Ishikawa (cell line): ENCODE measurements around the gene NPSR1.

ENCODE experiments used
- CEBPB ChIP-seq: IDR thresholded peaks from 2 replicates; pipeline ENCODE4 v1.6.1; 2012
- CREB1 ChIP-seq: IDR thresholded peaks from 2 replicates; pipeline ENCODE4 v1.6.1; 2012; ENCODE audit warnings: low read depth
- EGR1 ChIP-seq: IDR thresholded peaks from 2 replicates; pipeline ENCODE4 v1.6.1; 2012
- EP300 ChIP-seq: IDR thresholded peaks from 2 replicates; pipeline ENCODE4 v1.6.1; 2012; ENCODE audit warnings: borderline replicate concordance
- FOXM1 ChIP-seq: IDR thresholded peaks from 2 replicates; pipeline ENCODE4 v1.6.1; 2012; ENCODE audit warnings: low read depth, borderline replicate concordance
- NFIC ChIP-seq: IDR thresholded peaks from 2 replicates; pipeline ENCODE4 v1.6.1; 2012
- RAD21 ChIP-seq: IDR thresholded peaks from 2 replicates; pipeline ENCODE4 v1.6.1; 2012; ENCODE audit warnings: low read depth
- REST ChIP-seq: IDR thresholded peaks from 2 replicates; pipeline ENCODE4 v1.6.1; 2012; ENCODE audit warnings: low read depth, mild to moderate bottlenecking
- TAF1 ChIP-seq: IDR thresholded peaks from 2 replicates; pipeline ENCODE4 v1.6.1; 2012; ENCODE audit warnings: low read depth, mild to moderate bottlenecking
- TCF12 ChIP-seq: IDR thresholded peaks from 2 replicates; pipeline ENCODE4 v1.6.1; 2012; ENCODE audit warnings: low read depth
- TEAD4 ChIP-seq: IDR thresholded peaks from 2 replicates; pipeline ENCODE4 v1.6.1; 2012
- USF1 ChIP-seq: IDR thresholded peaks from 2 replicates; pipeline ENCODE4 v1.6.1; 2012
- YY1 ChIP-seq: IDR thresholded peaks from 2 replicates; pipeline ENCODE4 v1.6.1; 2012; ENCODE audit warnings: low read depth
- ZBTB7A ChIP-seq: IDR thresholded peaks from 2 replicates; pipeline ENCODE4 v1.6.1; 2012; ENCODE audit warnings: low read depth
- TF ChIP-seq, protein P1 (sequence below): IDR thresholded peaks from 2 replicates; pipeline ENCODE4 v1.6.1; 2012

NPSR1 gene

GRCh38 chr7:34837801-34838201 lies 179.8 kb downstream of the NPSR1 start:
- TF ChIP-seq TCF12: no peak
- TF ChIP-seq CEBPB: no peak
- TF ChIP-seq EP300: no peak
- no peak for TF ChIP-seq NFIC
- TF ChIP-seq, protein P1, sequence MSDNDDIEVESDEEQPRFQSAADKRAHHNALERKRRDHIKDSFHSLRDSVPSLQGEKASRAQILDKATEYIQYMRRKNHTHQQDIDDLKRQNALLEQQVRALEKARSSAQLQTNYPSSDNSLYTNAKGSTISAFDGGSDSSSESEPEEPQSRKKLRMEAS: no peak
- TF ChIP-seq RAD21: no peak
- TF ChIP-seq TEAD4: no peak
- no peak for TF ChIP-seq REST
- no peak for TF ChIP-seq FOXM1
- TF ChIP-seq CREB1: no peak
- TF ChIP-seq ZBTB7A: no peak
- no peak for TF ChIP-seq USF1
- TF ChIP-seq TAF1: no peak
- no peak for TF ChIP-seq YY1
- TF ChIP-seq EGR1: no peak

DNA sequence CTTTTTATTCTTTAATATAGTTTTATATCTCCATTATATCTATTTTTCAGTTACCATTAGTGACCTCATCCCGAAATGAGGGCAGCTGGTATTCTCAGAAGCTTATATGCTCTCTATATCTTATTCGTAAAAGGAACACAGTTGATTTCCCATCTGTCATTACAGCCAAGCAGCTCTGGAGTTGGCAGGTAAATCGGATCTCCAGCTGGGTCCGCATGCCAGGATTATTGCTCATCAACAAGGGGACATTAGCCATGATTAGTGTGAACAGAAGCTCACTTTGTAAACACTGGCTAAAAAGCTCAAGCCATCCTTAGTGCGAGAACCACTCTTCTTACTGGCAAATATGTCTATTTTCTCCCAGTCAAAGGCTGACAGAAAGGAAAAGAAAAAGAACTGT lies 180.3 kb downstream of the NPSR1 start:
- TF ChIP-seq TEAD4 (peak; percentile 89), RAD21 (no peak), TAF1 (no peak), TCF12 (0 out of 2 replicates have a peak, but pooled peaks have one; percentile 23), NFIC (peak; percentile 85), FOXM1 (no peak), EP300 (peak; percentile 63; the same call in 1 of the 2 replicates), YY1 (no peak), REST (no peak), CEBPB (no peak)

- TF ChIP-seq, protein P1: no peak
- peak; percentile 91 for TF ChIP-seq USF1
Measured at GRCh38 chr7:34839645-34840044, 181.6 kb downstream of the NPSR1 start.

- no peak for TF ChIP-seq RAD21
- no peak for TF ChIP-seq CREB1
- no peak for TF ChIP-seq FOXM1
- no peak for TF ChIP-seq TEAD4
- TF ChIP-seq REST: no peak
- no peak for TF ChIP-seq USF1
- no peak for TF ChIP-seq EGR1
- TF ChIP-seq EP300: no peak
Measured at GRCh38 chr7:34840176-34840785, 182.3 kb downstream of the NPSR1 start.
